CD14-positive monocyte (primary cell): ENCODE measurements around the gene EXOC6B. TPM values are rescaled to one million over a fixed set of nuclear protein-coding genes. Genes with fewer than 3 reads are reported as not detected.

ENCODE experiments used
- DNase-seq, 3 donors: peaks; one replicate each; pipeline ENCODE4 v3.0.0-alpha.2; 2011 to 2022
- H2AFZ ChIP-seq: 2 replicates; pipeline ENCODE4 v1.6.0; 2012; ENCODE audit warnings: mild to moderate bottlenecking, low read depth, low read length, inconsistent platforms; ENCODE audit not compliant: insufficient read depth, poor library complexity, severe bottlenecking
- H3K27ac ChIP-seq, 2 donors: 1 replicate in 1 of 2; 2 replicates in 1 of 2; pipeline ENCODE4 v1.5.1; 2012 to 2013; ENCODE audit warnings: low read length in 2 of 2, control low read depth in 1 of 2, inconsistent platforms in 1 of 2, low read depth in 1 of 2, mild to moderate bottlenecking in 1 of 2
- H3K27me3 ChIP-seq, 2 donors: one replicate each; pipeline versions ENCODE4 v1.6.0 to v1.6.1; 2011 to 2013; ENCODE audit warnings: low read length in 2 of 2; ENCODE audit not compliant: control insufficient read depth in 2 of 2, insufficient read depth in 2 of 2
- H3K36me3 ChIP-seq, 2 donors: replicated peaks in 1 of 2; 1 replicate in 1 of 2; 2 replicates in 1 of 2; pipeline versions ENCODE4 v1.5.1 to v1.6.1; 2012 to 2013; ENCODE audit warnings: low read length in 2 of 2, control low read depth in 1 of 2, inconsistent platforms in 1 of 2, mild to moderate bottlenecking in 1 of 2; ENCODE audit not compliant: insufficient read depth in 2 of 2, control insufficient read depth in 1 of 2
- H3K4me1 ChIP-seq, 2 donors: 1 replicate in 1 of 2; 2 replicates in 1 of 2; pipeline versions ENCODE4 v1.5.1 to v1.6.1; 2012 to 2013; ENCODE audit warnings: low read length in 2 of 2, control low read depth in 1 of 2, inconsistent platforms in 1 of 2, mild to moderate bottlenecking in 1 of 2, moderate library complexity in 1 of 2; ENCODE audit not compliant: insufficient read depth in 2 of 2, control insufficient read depth in 1 of 2
- H3K4me2 ChIP-seq: replicated peaks from 2 replicates; pipeline ENCODE3; 2012; ENCODE audit warnings: low read length, moderate library complexity, mild to moderate bottlenecking; ENCODE audit not compliant: poor library complexity, severe bottlenecking; ENCODE audit errors: extremely low read depth
- H3K4me3 ChIP-seq, 3 experiments: fragments of 200-600 bp in 1 of 3; sonication (generic) in 1 of 3; replicated peaks in 1 of 3; 1 replicate in 2 of 3; 2 replicates in 1 of 3; pipeline ENCODE4 v1.5.1; 2011 to 2013; ENCODE audit warnings: low read length in 3 of 3, mild to moderate bottlenecking in 3 of 3, control low read depth in 2 of 3, low read depth in 2 of 3, inconsistent platforms in 1 of 3, moderate library complexity in 1 of 3
- H3K79me2 ChIP-seq: 2 replicates; pipeline ENCODE4 v1.6.0; 2012; ENCODE audit warnings: mild to moderate bottlenecking, control low read depth, inconsistent platforms, low read length, moderate library complexity; ENCODE audit not compliant: insufficient read depth
- H3K9ac ChIP-seq: 2 replicates; pipeline ENCODE4 v1.6.0; 2017; ENCODE audit warnings: low read length, mild to moderate bottlenecking; ENCODE audit not compliant: insufficient read depth, poor library complexity, severe bottlenecking
- H3K9me3 ChIP-seq, 2 donors: replicated peaks in 1 of 2; 1 replicate in 1 of 2; 2 replicates in 1 of 2; pipeline versions ENCODE4 v1.5.1 to v1.6.1; 2012 to 2013; ENCODE audit warnings: low read length in 2 of 2, control low read depth in 1 of 2; ENCODE audit not compliant: control insufficient read depth in 1 of 2, insufficient read depth in 1 of 2
- H4K20me1 ChIP-seq: 2 replicates; pipeline ENCODE4 v1.6.0; 2012; ENCODE audit warnings: mild to moderate bottlenecking, low read length, control low read depth, moderate library complexity; ENCODE audit not compliant: insufficient read depth
- H3K27ac Mint-ChIP-seq, 7 donors: one replicate each; pipeline ENCODE4 v1.8.0; 2020; ENCODE audit warnings: mild to moderate bottlenecking in 7 of 7, mixed read lengths in 7 of 7, moderate library complexity in 6 of 7, inconsistent platforms in 2 of 7
- H3K27me3 Mint-ChIP-seq, 3 donors: one replicate each; pipeline ENCODE4 v1.8.0; 2021 to 2022; ENCODE audit warnings: low read depth in 3 of 3, mild to moderate bottlenecking in 3 of 3, mixed read lengths in 3 of 3, moderate library complexity in 3 of 3, inconsistent platforms in 1 of 3
- H3K36me3 Mint-ChIP-seq, 2 donors: one replicate each; pipeline ENCODE4 v1.8.0; 2020; ENCODE audit warnings: mixed read lengths in 2 of 2, inconsistent platforms in 1 of 2, mild to moderate bottlenecking in 1 of 2
- H3K4me1 Mint-ChIP-seq: one replicate; pipeline ENCODE4 v1.8.0; 2020; ENCODE audit warnings: mild to moderate bottlenecking, mixed read lengths
- H3K4me3 Mint-ChIP-seq, 2 donors: one replicate each; pipeline ENCODE4 v1.8.0; 2020; ENCODE audit warnings: mild to moderate bottlenecking in 2 of 2, mixed read lengths in 2 of 2, moderate library complexity in 1 of 2
- H3K9me3 Mint-ChIP-seq, 7 donors: one replicate each; pipeline ENCODE4 v1.8.0; 2020 to 2022; ENCODE audit warnings: mixed read lengths in 7 of 7, mild to moderate bottlenecking in 6 of 7, moderate library complexity in 6 of 7, inconsistent platforms in 2 of 7
- CTCF ChIP-seq: fragments of 200-600 bp; IDR thresholded peaks from one replicate; pipeline ENCODE4 v1.8.0; 2022; ENCODE audit warnings: antibody characterized with exemption, mild to moderate bottlenecking
- WGBS: methylation state at CpG from one replicate; pipeline ENCODE4 v1.1.5; 2013; ENCODE audit warnings: missing lambda C conversion rate; ENCODE audit not compliant: insufficient coverage; 5-methylcytosine and 5-hydroxymethylcytosine counted together
- intact Hi-C, 2 donors: fragments of 100-400 bp; cut with micrococcal nuclease; formaldehyde crosslinking; loops; one replicate each; pipeline versions ENCODE4 v1.15.0 to v1.15.1; 2023
- polyA plus RNA-seq, 3 donors: library from polyadenylated mRNA; depleted of rRNA in 1 of 3; unstranded in 2 of 3; stranded (reverse) in 1 of 3; fragments of 300-500 nt in 2 of 3; fragments of >200 nt in 1 of 3; fragmentation: Illumina TruSeq in 2 of 3; gene quantifications; 1 replicate in 2 of 3; 2 replicates in 1 of 3; pipeline ENCODE4 v1.2.3, GENCODE V29; 2012 to 2021

Gene EXOC6B
- polyA plus RNA-seq, 3 donors, result 1.8 to 2.8 (median 2.1) TPM

GRCh38 chr2:72132981-72133720 lies 692.7 kb downstream of the EXOC6B start:
- H3K27me3 Mint-ChIP-seq, result peaks cover 11 to 18% (median 11%) of the 10 kb centered on the region in 3 donors
- Histone ChIP-seq H3K4me2 (no peak overlapping the region), H3K36me3 (no peaks in the 10 kb centered on the region), H3K9ac (no peak overlapping the region), H3K4me1 (no peaks in the 10 kb centered on the region), H2AFZ (no peak overlapping the region), H3K27ac (no peak overlapping the region), H3K9me3 (no peaks in the 10 kb centered on the region), H3K79me2 (no peaks in the 10 kb centered on the region), H3K4me3 (no peak overlapping the region), H3K27me3 (no peaks in the 10 kb centered on the region), H4K20me1 (no peaks in the 10 kb centered on the region)
- H3K27ac Mint-ChIP-seq, result no peak overlapping the region
- intact Hi-C loops, result no loop called here
- H3K4me3 Mint-ChIP-seq, result no peak overlapping the region
- H3K9me3 Mint-ChIP-seq, result peaks cover 0 to 2% (median 0%) of the 10 kb centered on the region in 7 donors
- H3K36me3 Mint-ChIP-seq, result no peaks in the 10 kb centered on the region
- no peak for TF ChIP-seq CTCF
- no peaks in the 10 kb centered on the region for H3K4me1 Mint-ChIP-seq
- WGBS, result 93% methylated on average over 27 of the region's 29 CpGs
- DNase-seq, result no peak

GRCh38 chr2:72131916-72132841 lies 693.7 kb downstream of the EXOC6B start:
- Histone ChIP-seq H3K9ac (no peak overlapping the region), H2AFZ (no peak overlapping the region), H3K36me3 (no peaks in the 10 kb centered on the region), H3K4me3 (no peak overlapping the region), H3K4me2 (no peak overlapping the region), H3K27me3 (no peaks in the 10 kb centered on the region), H3K4me1 (no peaks in the 10 kb centered on the region), H4K20me1 (no peaks in the 10 kb centered on the region), H3K9me3 (no peaks in the 10 kb centered on the region), H3K27ac (no peak overlapping the region), H3K79me2 (no peaks in the 10 kb centered on the region)
- Mint-ChIP-seq H3K9me3 (peaks cover 0 to 2% (median 0%) of the 10 kb centered on the region in 7 donors), H3K27me3 (peaks cover 11 to 16% (median 11%) of the 10 kb centered on the region in 3 donors), H3K4me1 (no peaks in the 10 kb centered on the region), H3K27ac (no peak overlapping the region), H3K36me3 (no peaks in the 10 kb centered on the region), H3K4me3 (no peak overlapping the region)
- intact Hi-C loops, result no loop called here
- no peak for DNase-seq
- TF ChIP-seq CTCF, result no peak
- 94% methylated on average over 29 of the region's 37 CpGs for WGBS
